K562 (cell line): Measurements from ENCODE around the gene DDX20. TPM values are rescaled to one million over a fixed set of nuclear protein-coding genes. Genes with fewer than 3 reads are reported as not detected.
A peak's percentile ranks its signal among the peaks of the same experiment; 100 is the strongest.

Source experiments
- ASH1L ChIP-seq: fragments of 450-650 bp; IDR thresholded peaks from 2 replicates; pipeline ENCODE4 v1.6.1; 2018; ENCODE audit warnings: borderline replicate concordance, mild to moderate bottlenecking, low read depth; ENCODE audit not compliant: partially characterized antibody
- E2F3 ChIP-seq: fragments of 250-450 bp; sonication (Bioruptor Pico); IDR thresholded peaks from 2 replicates; pipeline ENCODE4 v1.4.0; 2020; ENCODE audit warnings: mild to moderate bottlenecking
- FOXA1 ChIP-seq: fragments of 450-650 bp; IDR thresholded peaks from 2 replicates; pipeline ENCODE4 v1.6.1; 2016; ENCODE audit warnings: mild to moderate bottlenecking, borderline replicate concordance
- FOXJ2 ChIP-seq: fragments of 200-800 bp; sonication (Bioruptor generic); IDR thresholded peaks from 2 replicates; pipeline ENCODE4 v1.6.1; 2016; ENCODE audit warnings: missing genetic modification characterization, missing compliant biosample characterization
- MTA1 ChIP-seq: fragments of 450-650 bp; IDR thresholded peaks from 2 replicates; pipeline ENCODE4 v1.6.1; 2017; ENCODE audit warnings: borderline replicate concordance
- MXI1 ChIP-seq: IDR thresholded peaks from 2 replicates; pipeline ENCODE4 v1.6.1; 2011; ENCODE audit warnings: low read depth, mild to moderate bottlenecking, improper control_type of control experiment, low read length
- RBM15 ChIP-seq: fragments of 200-400 bp; formaldehyde crosslinking; IDR thresholded peaks from 2 replicates; pipeline ENCODE4 v1.6.1; 2018; ENCODE audit warnings: mild to moderate bottlenecking, low read length, moderate library complexity; ENCODE audit not compliant: insufficient read depth
- TARDBP ChIP-seq: fragments of 450-650 bp; IDR thresholded peaks from 2 replicates; pipeline ENCODE4 v1.6.1; 2016
- U2AF1 ChIP-seq: fragments of 200-400 bp; formaldehyde crosslinking; optimal IDR thresholded peaks from 2 replicates; pipeline ENCODE3; 2017; ENCODE audit warnings: mild to moderate bottlenecking, low read depth, low read length, moderate library complexity
- ZNF740 ChIP-seq, 3 experiments: fragments of 200-800 bp in 1 of 3; sonication (Bioruptor generic) in 1 of 3; sonication (generic) in 1 of 3; formaldehyde crosslinking in 1 of 3; IDR thresholded peaks; 2 replicates each; pipeline versions ENCODE4 v1.6.1 to v1.8.0; 2016 to 2022; ENCODE audit warnings: mild to moderate bottlenecking in 2 of 3, missing compliant biosample characterization in 2 of 3, missing genetic modification characterization in 2 of 3, missing genetic modification reagents in 1 of 3
- ZNF764 ChIP-seq: fragments of 250-450 bp; sonication (Bioruptor Pico); IDR thresholded peaks from 2 replicates; pipeline ENCODE4 v1.4.0; 2020; ENCODE audit warnings: low read depth, mild to moderate bottlenecking, moderate library complexity
- polyA plus RNA-seq, 8 experiments: library from polyadenylated mRNA; depleted of rRNA in 4 of 8; stranded (reverse) in 5 of 8; unstranded in 3 of 8; fragments of >200 nt; fragmentation: Nextera tagmentation in 2 of 8; fragmentation: Illumina TruSeq in 1 of 8; extraction: Ambion mirVana in 2 of 8; extraction: Trizol in 1 of 8; gene quantifications; 2 replicates each; pipeline versions ENCODE4 v1.2.1 to v1.2.3, GENCODE V29; 2011 to 2014; ENCODE audit warnings: inconsistent platforms in 1 of 8, missing spikeins in 1 of 8
- total RNA-seq, 7 experiments: library from RNA; depleted of rRNA in 6 of 7; stranded (reverse); fragments of >200 nt in 6 of 7; fragmentation: Illumina TruSeq in 2 of 7; extraction: Trizol in 2 of 7; gene quantifications; 2 replicates each; pipeline versions ENCODE4 v1.2.1 to v1.2.3, GENCODE V29; 2011 to 2021; ENCODE audit warnings: low replicate concordance in 1 of 7
- TF ChIP-seq, protein P1 (sequence below), 2 experiments: fragments of 450-650 bp in 1 of 2; sonication (generic) in 1 of 2; formaldehyde crosslinking in 1 of 2; IDR thresholded peaks in 1 of 2; conservative IDR thresholded peaks in 1 of 2; 2 replicates each; pipeline versions ENCODE4 v1.6.1 to v1.8.1; 2016 to 2023; ENCODE audit warnings: mild to moderate bottlenecking in 2 of 2, moderate library complexity in 2 of 2, inconsistent platforms in 1 of 2, missing genetic modification reagents in 1 of 2
- TF ChIP-seq, protein P2 (sequence below): fragments of 450-650 bp; IDR thresholded peaks from 2 replicates; pipeline ENCODE4 v1.6.1; 2017; ENCODE audit warnings: antibody characterized with exemption, mild to moderate bottlenecking
- TF ChIP-seq, protein P3 (sequence below): IDR thresholded peaks from 2 replicates; pipeline ENCODE4 v1.6.1; 2011; ENCODE audit not compliant: insufficient read length; ENCODE audit errors: extremely low read depth
- TF ChIP-seq, protein P4 (sequence below): fragments of 450-650 bp; formaldehyde crosslinking; IDR thresholded peaks from 2 replicates; pipeline ENCODE4 v1.4.0; 2022; ENCODE audit warnings: mild to moderate bottlenecking, moderate library complexity
- TF ChIP-seq, protein P5 (sequence below): sonication (generic); formaldehyde crosslinking; IDR thresholded peaks from 2 replicates; pipeline ENCODE4 v1.8.1; 2022; ENCODE audit warnings: missing genetic modification reagents

DDX20 gene
- total and polyA plus RNA-seq, 9 of the 15 experiments (the other 6 are each of a cell fraction or from before 2014, with no cell fraction given), result 8.3 to 33.4 (median 24.5) TPM

DNA sequence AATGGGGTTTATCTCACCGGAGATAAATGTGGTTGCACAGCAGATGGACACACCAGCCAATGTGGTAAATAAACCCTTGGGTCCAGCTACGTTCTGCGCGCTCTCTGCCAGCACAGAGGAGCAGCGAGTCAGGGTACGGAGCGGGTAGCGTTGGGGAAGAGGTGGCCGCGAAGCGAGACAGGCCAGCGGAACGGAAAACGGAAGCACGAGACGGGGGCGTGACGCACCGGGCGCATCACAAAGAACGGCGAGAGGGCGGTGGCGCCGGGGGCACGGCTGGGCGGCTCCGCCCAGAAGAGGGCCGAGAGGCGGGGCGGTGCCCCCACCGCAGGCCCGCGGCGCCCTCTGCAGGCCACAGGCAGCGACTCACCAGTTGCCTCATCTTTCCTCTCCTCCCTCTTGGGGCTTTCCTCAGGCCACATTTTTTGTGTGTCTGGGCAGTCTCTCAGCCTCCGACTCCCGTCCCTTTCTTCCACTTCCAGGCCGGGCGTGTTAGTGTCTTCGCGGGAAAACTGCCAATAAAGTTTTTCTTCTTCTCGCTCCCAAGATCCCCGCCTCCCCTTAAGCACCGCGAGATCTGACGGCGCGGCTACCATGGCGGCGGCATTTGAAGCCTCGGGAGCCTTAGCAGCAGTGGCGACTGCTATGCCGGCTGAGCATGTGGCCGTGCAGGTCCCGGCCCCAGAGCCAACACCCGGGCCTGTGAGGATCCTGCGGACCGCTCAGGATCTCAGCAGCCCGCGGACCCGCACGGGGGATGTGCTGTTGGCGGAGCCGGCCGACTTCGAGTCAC is at the start of gene DDX20 (continued):
- TF ChIP-seq FOXA1, result no peak
- TF ChIP-seq RBM15, result no peak
- TF ChIP-seq U2AF1, result peak; percentile 42
- TF ChIP-seq, protein P1, sequence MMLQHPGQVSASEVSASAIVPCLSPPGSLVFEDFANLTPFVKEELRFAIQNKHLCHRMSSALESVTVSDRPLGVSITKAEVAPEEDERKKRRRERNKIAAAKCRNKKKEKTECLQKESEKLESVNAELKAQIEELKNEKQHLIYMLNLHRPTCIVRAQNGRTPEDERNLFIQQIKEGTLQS (IDR thresholded peaks at IDR 0.05), result peak; percentile 74
- TF ChIP-seq, protein P1 (CRISPR knock-in tag; conservative IDR thresholded peaks at IDR 0.05), result 0 out of 2 replicates have a peak, but pooled peaks have one; percentile 21
- TF ChIP-seq, protein P2, sequence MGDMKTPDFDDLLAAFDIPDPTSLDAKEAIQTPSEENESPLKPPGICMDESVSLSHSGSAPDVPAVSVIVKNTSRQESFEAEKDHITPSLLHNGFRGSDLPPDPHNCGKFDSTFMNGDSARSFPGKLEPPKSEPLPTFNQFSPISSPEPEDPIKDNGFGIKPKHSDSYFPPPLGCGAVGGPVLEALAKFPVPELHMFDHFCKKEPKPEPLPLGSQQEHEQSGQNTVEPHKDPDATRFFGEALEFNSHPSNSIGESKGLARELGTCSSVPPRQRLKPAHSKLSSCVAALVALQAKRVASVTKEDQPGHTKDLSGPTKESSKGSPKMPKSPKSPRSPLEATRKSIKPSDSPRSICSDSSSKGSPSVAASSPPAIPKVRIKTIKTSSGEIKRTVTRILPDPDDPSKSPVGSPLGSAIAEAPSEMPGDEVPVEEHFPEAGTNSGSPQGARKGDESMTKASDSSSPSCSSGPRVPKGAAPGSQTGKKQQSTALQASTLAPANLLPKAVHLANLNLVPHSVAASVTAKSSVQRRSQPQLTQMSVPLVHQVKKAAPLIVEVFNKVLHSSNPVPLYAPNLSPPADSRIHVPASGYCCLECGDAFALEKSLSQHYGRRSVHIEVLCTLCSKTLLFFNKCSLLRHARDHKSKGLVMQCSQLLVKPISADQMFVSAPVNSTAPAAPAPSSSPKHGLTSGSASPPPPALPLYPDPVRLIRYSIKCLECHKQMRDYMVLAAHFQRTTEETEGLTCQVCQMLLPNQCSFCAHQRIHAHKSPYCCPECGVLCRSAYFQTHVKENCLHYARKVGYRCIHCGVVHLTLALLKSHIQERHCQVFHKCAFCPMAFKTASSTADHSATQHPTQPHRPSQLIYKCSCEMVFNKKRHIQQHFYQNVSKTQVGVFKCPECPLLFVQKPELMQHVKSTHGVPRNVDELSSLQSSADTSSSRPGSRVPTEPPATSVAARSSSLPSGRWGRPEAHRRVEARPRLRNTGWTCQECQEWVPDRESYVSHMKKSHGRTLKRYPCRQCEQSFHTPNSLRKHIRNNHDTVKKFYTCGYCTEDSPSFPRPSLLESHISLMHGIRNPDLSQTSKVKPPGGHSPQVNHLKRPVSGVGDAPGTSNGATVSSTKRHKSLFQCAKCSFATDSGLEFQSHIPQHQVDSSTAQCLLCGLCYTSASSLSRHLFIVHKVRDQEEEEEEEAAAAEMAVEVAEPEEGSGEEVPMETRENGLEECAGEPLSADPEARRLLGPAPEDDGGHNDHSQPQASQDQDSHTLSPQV, result peak; percentile 42; the same call in 1 of the 2 replicates
- peak; percentile 51; the same call in 1 of the 2 replicates for TF ChIP-seq FOXJ2 (tag)
- TF ChIP-seq, protein P3, sequence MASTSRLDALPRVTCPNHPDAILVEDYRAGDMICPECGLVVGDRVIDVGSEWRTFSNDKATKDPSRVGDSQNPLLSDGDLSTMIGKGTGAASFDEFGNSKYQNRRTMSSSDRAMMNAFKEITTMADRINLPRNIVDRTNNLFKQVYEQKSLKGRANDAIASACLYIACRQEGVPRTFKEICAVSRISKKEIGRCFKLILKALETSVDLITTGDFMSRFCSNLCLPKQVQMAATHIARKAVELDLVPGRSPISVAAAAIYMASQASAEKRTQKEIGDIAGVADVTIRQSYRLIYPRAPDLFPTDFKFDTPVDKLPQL, result no peak
- TF ChIP-seq, protein P4, sequence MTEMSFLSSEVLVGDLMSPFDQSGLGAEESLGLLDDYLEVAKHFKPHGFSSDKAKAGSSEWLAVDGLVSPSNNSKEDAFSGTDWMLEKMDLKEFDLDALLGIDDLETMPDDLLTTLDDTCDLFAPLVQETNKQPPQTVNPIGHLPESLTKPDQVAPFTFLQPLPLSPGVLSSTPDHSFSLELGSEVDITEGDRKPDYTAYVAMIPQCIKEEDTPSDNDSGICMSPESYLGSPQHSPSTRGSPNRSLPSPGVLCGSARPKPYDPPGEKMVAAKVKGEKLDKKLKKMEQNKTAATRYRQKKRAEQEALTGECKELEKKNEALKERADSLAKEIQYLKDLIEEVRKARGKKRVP (CRISPR knock-in tag), result 0 out of 2 replicates have a peak, but pooled peaks have one; percentile 31
- peak; percentile 91 for TF ChIP-seq E2F3 (CRISPR knock-in tag)
- no peak for TF ChIP-seq ASH1L
- TF ChIP-seq TARDBP, result peak; percentile 78
- TF ChIP-seq MXI1, result peak; percentile 82
- TF ChIP-seq, protein P5, sequence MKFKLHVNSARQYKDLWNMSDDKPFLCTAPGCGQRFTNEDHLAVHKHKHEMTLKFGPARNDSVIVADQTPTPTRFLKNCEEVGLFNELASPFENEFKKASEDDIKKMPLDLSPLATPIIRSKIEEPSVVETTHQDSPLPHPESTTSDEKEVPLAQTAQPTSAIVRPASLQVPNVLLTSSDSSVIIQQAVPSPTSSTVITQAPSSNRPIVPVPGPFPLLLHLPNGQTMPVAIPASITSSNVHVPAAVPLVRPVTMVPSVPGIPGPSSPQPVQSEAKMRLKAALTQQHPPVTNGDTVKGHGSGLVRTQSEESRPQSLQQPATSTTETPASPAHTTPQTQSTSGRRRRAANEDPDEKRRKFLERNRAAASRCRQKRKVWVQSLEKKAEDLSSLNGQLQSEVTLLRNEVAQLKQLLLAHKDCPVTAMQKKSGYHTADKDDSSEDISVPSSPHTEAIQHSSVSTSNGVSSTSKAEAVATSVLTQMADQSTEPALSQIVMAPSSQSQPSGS (CRISPR knock-in tag), result peak; percentile 51; the same call in 1 of the 2 replicates
- TF ChIP-seq MTA1, result no peak
- 0 out of 2 replicates have a peak, but pooled peaks have one; percentile 31 for TF ChIP-seq ZNF764 (CRISPR knock-in tag)
- no peak for TF ChIP-seq ZNF740 (CRISPR knock-in tag; IDR thresholded peaks at IDR 0.05)
- no peak for TF ChIP-seq ZNF740 (tag; IDR thresholded peaks at IDR 0.05)
